ENCODE results near the gene SRGAP1. TPM values are rescaled to one million over a fixed set of nuclear protein-coding genes. Genes with fewer than 3 reads are reported as not detected.
A peak's percentile ranks its signal among the peaks of the same experiment; 100 is the strongest.

SRGAP1 gene
- total RNA-seq, 6 donors from 2014 or later = 4.7 to 36.7 (median 14.0) TPM

DNA sequence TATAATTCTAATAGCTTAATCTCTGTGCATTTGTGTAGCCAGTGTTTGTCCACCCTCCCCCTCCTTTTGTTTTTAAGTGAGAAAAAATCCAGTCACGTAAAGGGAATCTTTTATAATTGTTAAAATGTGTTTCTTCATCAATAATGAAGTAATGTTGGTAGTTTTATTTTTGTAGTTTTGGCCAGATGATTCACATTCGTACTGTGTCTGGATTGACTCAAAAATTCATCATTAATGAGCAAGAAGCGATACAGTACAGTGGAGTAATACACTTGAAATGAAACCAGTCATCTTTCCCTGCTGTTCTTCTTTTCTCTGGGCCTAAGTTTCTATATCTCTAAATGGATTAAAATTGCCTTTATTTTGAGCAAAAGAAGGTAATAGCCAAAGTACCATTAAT lies 86.5 kb downstream of the SRGAP1 start:
- no peaks in the 10 kb centered on the region for H3K4me1 ChIP-seq
- H3K9me3 ChIP-seq = no peaks in the 10 kb centered on the region
- no peaks in the 10 kb centered on the region for H3K36me3 ChIP-seq
- H3K27me3 ChIP-seq = no peaks in the 10 kb centered on the region
- no peak for TF ChIP-seq EP300 (IDR thresholded peaks at IDR 0.05)
- ATAC-seq (ENCODE audit: low FRiP score in 2 of 2) = peak in 1 of 2 donors; percentile 86
- H3K4me3 ChIP-seq = no peak overlapping the region
- 76 to 78% methylated on average over 3 of the region's 3 CpGs for WGBS, 2 donors
- H3K27ac ChIP-seq = no peak overlapping the region
- no peak for DNase-seq

DNA sequence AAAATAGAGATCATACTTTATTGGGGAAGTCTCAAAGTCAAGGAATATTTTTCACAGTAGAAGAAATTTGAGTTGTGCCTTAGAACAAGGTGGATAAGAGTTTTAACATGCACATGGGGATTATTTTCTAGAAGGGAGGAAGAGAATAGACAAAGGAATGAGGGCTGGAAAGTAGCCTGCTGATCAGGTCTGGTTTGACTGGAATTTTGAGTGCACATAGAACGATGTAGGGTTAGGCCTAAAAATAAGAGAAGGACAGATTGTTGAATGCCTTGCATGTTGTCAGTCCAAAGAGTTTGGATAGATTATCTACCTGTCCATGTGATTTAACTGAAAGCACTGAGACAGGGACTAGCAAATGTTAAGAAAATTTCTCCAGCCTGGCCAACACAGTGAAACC lies 87.2 kb downstream of the SRGAP1 start:
- H3K4me1 ChIP-seq = no peaks in the 10 kb centered on the region
- DNase-seq (no peak), ATAC-seq (ENCODE audit: low FRiP score in 2 of 2) (no peak)
- 75 to 96% methylated on average over 1 of the region's 1 CpG for WGBS, 2 donors
- TF ChIP-seq POLR2A (IDR thresholded peaks at IDR 0.05) = no peak
- no peak for TF ChIP-seq EP300 (IDR thresholded peaks at IDR 0.05)
- no peaks in the 10 kb centered on the region for H3K9me3 ChIP-seq
- H3K27ac ChIP-seq = no peak overlapping the region
- H3K27me3 ChIP-seq = no peaks in the 10 kb centered on the region
- H3K36me3 ChIP-seq = no peaks in the 10 kb centered on the region
- no peak overlapping the region for H3K4me3 ChIP-seq

DNA sequence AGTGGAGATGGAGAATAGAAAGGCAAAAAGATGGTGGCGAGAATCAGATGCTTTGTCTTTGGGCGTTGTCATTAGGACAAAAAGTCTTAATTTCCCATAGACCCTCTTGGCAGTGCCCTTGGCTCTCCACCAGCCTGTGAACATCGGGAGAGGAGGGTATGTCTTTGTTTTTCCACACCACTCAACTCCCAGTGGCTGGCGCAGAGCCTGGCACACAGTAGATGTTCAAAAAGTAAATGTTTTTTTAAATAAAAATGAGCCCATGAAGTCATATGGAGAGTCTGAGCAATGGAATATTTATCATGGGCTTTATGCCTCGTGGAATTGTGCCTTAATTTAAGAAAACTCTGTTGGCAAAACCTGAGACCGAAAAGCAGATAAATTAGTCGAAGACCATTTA lies 90.4 kb downstream of the SRGAP1 start:
- ATAC-seq (ENCODE audit: low FRiP score in 2 of 2) = no peak
- TF ChIP-seq POLR2AphosphoS5 (IDR thresholded peaks at IDR 0.05) (no peak), POLR2A (IDR thresholded peaks at IDR 0.05) (no peak), EP300 (IDR thresholded peaks at IDR 0.05) (no peak)
- TF ChIP-seq, protein P1, sequence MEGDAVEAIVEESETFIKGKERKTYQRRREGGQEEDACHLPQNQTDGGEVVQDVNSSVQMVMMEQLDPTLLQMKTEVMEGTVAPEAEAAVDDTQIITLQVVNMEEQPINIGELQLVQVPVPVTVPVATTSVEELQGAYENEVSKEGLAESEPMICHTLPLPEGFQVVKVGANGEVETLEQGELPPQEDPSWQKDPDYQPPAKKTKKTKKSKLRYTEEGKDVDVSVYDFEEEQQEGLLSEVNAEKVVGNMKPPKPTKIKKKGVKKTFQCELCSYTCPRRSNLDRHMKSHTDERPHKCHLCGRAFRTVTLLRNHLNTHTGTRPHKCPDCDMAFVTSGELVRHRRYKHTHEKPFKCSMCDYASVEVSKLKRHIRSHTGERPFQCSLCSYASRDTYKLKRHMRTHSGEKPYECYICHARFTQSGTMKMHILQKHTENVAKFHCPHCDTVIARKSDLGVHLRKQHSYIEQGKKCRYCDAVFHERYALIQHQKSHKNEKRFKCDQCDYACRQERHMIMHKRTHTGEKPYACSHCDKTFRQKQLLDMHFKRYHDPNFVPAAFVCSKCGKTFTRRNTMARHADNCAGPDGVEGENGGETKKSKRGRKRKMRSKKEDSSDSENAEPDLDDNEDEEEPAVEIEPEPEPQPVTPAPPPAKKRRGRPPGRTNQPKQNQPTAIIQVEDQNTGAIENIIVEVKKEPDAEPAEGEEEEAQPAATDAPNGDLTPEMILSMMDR (IDR thresholded peaks at IDR 0.05) = no peak
- DNase-seq = no peak
- H3K27me3 ChIP-seq = no peaks in the 10 kb centered on the region
- peaks cover 0 to 3% (median 0%) of the 10 kb centered on the region in 4 donors for H3K4me1 ChIP-seq
- H3K36me3 ChIP-seq = no peaks in the 10 kb centered on the region
- no peak overlapping the region for H3K4me3 ChIP-seq
- WGBS, 2 donors = 78% methylated on average over 7 of the region's 7 CpGs
- no peaks in the 10 kb centered on the region for H3K9me3 ChIP-seq
- no peak overlapping the region for H3K27ac ChIP-seq

DNA sequence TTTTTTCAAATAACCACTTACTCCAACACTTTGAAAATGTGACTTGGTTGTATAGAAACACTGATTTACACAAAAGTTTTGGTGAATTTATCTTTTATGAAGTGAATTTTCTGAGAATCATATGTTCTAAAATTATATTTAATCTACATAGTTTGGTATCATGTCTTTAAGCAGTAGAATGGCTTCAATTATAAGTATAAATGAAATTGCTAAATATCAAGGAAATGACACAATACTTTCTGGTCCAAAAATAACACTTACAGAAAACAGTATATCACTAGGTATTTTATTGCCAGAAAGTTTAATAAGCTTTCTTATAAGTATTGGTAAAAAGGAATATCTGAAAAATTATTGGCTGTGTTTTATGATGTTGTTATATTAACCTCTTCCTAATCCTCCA lies 90.9 kb downstream of the SRGAP1 start:
- no peak overlapping the region for H3K4me3 ChIP-seq
- DNase-seq (no peak), ATAC-seq (ENCODE audit: low FRiP score in 2 of 2) (no peak)
- H3K36me3 ChIP-seq = no peaks in the 10 kb centered on the region
- no peak overlapping the region for H3K27ac ChIP-seq
- no peaks in the 10 kb centered on the region for H3K9me3 ChIP-seq
- TF ChIP-seq POLR2A (IDR thresholded peaks at IDR 0.05) = no peak
- no peaks in the 10 kb centered on the region for H3K27me3 ChIP-seq
- peaks cover 0 to 6% (median 0%) of the 10 kb centered on the region in 4 donors for H3K4me1 ChIP-seq

DNA sequence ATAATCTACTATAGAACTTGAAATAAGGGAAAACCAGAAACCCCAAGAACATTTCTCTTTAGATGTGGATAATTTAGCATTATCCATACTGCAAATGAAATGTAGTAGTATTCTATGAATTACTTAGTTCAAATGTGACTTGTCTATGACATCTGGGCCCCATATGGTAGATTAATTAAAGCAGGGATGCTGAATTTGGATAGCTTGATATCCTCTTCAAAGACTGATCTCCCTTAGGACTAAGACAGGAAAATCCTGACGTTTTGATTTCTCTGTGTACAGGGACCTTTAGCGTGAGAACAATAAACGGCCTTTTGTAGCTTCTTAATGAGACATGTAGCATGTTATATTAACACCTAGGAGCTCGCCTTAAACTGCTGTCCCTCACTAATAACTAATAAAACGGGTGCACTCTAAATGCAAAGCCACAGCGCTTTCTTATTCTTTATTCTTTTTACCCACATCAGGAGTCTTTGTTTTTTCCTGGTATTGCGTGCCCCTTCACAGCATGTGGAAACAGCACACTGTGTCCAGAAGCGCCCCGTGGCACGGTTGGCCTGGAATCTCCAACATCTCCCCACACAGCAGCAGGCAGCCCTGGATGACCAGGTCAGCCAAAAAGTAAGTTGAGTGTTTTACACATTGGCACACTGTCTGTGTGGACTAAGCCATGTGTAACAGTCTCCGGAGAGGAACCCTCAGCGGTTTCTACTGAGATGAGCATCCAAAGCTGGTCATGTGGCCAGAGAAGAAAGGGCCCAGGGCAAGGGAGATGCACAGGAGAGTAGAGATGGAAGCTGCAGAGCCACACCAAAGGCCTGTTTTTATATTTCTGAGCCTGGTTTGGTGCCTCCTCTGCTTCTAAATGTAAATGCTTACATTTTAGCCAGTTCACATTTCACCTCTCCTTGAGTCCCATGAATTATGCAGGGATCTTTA lies 93.1 kb downstream of the SRGAP1 start:
- no peak for ATAC-seq (ENCODE audit: low FRiP score in 2 of 2)
- TF ChIP-seq EP300 (IDR thresholded peaks at IDR 0.05) (no peak), POLR2A (IDR thresholded peaks at IDR 0.05) (no peak), POLR2AphosphoS5 (IDR thresholded peaks at IDR 0.05) (no peak)
- TF ChIP-seq, protein P1 (IDR thresholded peaks at IDR 0.05) = no peak
- Histone ChIP-seq H3K4me1 (peaks cover 0 to 14% (median 7%) of the 10 kb centered on the region in 4 donors), H3K4me3 (no peak overlapping the region), H3K36me3 (no peaks in the 10 kb centered on the region), H3K27ac (no peak overlapping the region), H3K27me3 (no peaks in the 10 kb centered on the region), H3K9me3 (no peaks in the 10 kb centered on the region)
- DNase-seq = no peak
- 83 to 90% methylated on average over 11 to 12 of the region's 12 CpGs for WGBS, 2 donors

DNA sequence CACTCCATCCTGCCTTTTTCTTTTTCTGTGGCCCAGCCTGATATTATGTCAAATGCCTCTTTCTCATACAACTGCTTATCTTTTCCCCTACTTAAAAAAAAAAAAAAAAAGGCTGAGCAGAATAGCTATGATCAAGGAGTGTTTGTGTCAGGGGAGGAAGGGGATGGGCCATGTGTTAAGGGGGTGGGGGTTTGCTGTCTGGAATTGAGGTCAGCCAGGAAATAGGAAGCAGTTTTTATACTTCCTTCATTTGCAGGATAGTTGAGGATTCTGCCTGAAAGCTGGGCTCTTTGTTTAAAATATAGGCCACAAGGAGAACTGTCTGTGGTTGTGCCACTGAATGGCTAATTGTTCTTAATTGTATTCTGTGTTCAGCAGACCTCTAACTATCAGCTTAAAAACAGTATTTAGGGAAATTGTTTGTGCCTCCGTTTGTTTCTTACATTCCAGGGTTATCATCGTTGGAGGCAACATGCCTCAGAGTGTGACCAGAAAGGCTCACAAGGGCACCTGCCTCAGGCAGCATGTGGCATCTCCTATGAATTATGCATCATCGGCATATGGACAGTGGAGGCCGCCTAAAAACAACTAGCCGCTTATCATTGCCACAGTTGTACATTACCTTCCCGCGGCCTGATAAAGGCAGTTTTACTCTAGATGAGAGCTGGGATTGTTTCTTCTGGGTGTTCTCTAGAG lies 96.0 kb downstream of the SRGAP1 start:
- ATAC-seq (ENCODE audit: low FRiP score in 2 of 2) = peak in 1 of 2 donors; percentile 38
- Histone ChIP-seq H3K4me3 (no peak overlapping the region), H3K4me1 (peaks cover 7 to 24% (median 15%) of the 10 kb centered on the region in 4 donors), H3K27me3 (no peaks in the 10 kb centered on the region), H3K36me3 (no peaks in the 10 kb centered on the region), H3K27ac (peak overlapping the region in 3 of 4 donors; percentile 14 to 50 (median 42)), H3K9me3 (no peaks in the 10 kb centered on the region)
- DNase-seq = no peak
- TF ChIP-seq, protein P1 (IDR thresholded peaks at IDR 0.05) = no peak
- TF ChIP-seq POLR2A (IDR thresholded peaks at IDR 0.05) = no peak
- TF ChIP-seq POLR2AphosphoS5 (IDR thresholded peaks at IDR 0.05) = no peak
- no peak for TF ChIP-seq EP300 (IDR thresholded peaks at IDR 0.05)
- WGBS, 2 donors = 67 to 80% methylated on average over 7 of the region's 7 CpGs

Measured in upper lobe of left lung (tissue), 6 donors.